ENCODE results near the gene LMOD2. TPM values are rescaled to one million over a fixed set of nuclear protein-coding genes. Genes with fewer than 3 reads are reported as not detected.

The LMOD2 gene
- total RNA-seq, 1 experiment from 2014 or later = not detected

DNA sequence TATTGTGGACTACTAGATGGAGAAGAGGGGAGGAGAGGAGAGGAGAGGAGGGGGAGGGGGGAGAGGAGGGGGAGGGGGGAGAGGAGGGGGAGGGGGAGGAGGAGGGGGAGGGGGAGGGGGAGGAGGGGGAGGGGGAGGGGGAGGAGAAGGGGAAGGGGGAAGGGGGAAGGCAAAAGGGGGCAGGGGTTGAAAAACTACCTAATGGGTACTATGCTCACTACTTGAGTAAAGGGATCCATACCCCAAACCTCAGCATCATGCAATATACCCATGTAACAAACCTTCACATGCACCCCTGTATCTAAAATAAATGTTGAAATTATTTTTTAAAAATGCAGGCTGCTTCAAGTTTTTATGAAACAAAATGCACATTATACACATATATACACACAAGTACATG lies 15.1 kb upstream of the LMOD2 start:
- no peaks in the 10 kb centered on the region for H3K27me3 Mint-ChIP-seq (ENCODE audit: insufficient read depth, unreplicated experiment)
- H3K27ac Mint-ChIP-seq (ENCODE audit: low read depth, unreplicated experiment) = no peak overlapping the region
- H3K4me3 Mint-ChIP-seq (ENCODE audit: unreplicated experiment) = no peak overlapping the region
- peaks cover 17% of the 10 kb centered on the region for H3K4me1 Mint-ChIP-seq (ENCODE audit: insufficient read depth, unreplicated experiment)
- DNase-seq (ENCODE audit: unreplicated experiment) = no peak
- intact Hi-C loops (cut with micrococcal nuclease) = no loop called here
- ChIA-PET POLR2A (no interaction called here), CTCF (no interaction called here)
- H3K9me3 Mint-ChIP-seq (ENCODE audit: unreplicated experiment) = no peaks in the 10 kb centered on the region
- no TSS peak for BruUV-seq (replicated peaks)
- TF ChIP-seq, protein P1, sequence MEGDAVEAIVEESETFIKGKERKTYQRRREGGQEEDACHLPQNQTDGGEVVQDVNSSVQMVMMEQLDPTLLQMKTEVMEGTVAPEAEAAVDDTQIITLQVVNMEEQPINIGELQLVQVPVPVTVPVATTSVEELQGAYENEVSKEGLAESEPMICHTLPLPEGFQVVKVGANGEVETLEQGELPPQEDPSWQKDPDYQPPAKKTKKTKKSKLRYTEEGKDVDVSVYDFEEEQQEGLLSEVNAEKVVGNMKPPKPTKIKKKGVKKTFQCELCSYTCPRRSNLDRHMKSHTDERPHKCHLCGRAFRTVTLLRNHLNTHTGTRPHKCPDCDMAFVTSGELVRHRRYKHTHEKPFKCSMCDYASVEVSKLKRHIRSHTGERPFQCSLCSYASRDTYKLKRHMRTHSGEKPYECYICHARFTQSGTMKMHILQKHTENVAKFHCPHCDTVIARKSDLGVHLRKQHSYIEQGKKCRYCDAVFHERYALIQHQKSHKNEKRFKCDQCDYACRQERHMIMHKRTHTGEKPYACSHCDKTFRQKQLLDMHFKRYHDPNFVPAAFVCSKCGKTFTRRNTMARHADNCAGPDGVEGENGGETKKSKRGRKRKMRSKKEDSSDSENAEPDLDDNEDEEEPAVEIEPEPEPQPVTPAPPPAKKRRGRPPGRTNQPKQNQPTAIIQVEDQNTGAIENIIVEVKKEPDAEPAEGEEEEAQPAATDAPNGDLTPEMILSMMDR (IDR thresholded peaks at IDR 0.05; ENCODE audit: unreplicated experiment) = no peak
- H3K36me3 Mint-ChIP-seq (ENCODE audit: insufficient read depth, unreplicated experiment) = no peaks in the 10 kb centered on the region

- ChIA-PET POLR2A (interaction anchor here (0.6 kb wide), 1 partner anchor 128 kb away, joined by 5 read pairs; no protein-coding TSS in a partner anchor), CTCF (interaction anchor here (0.7 to 1.4 kb wide), 2 partner anchors 149 to 155 kb away, joined by 3 read pairs; no protein-coding TSS in a partner anchor)
- BruUV-seq (replicated peaks) = no TSS peak
- no peaks in the 10 kb centered on the region for H3K36me3 Mint-ChIP-seq (ENCODE audit: insufficient read depth, unreplicated experiment)
- no peak overlapping the region for H3K27ac Mint-ChIP-seq (ENCODE audit: low read depth, unreplicated experiment)
- no peaks in the 10 kb centered on the region for H3K9me3 Mint-ChIP-seq (ENCODE audit: unreplicated experiment)
- H3K27me3 Mint-ChIP-seq (ENCODE audit: insufficient read depth, unreplicated experiment) = no peaks in the 10 kb centered on the region
- H3K4me1 Mint-ChIP-seq (ENCODE audit: insufficient read depth, unreplicated experiment) = peaks cover 17% of the 10 kb centered on the region
- no peak for DNase-seq (ENCODE audit: unreplicated experiment)
- intact Hi-C loops (cut with micrococcal nuclease) = no loop called here
- TF ChIP-seq, protein P1 (IDR thresholded peaks at IDR 0.05; ENCODE audit: unreplicated experiment) = no peak
- H3K4me3 Mint-ChIP-seq (ENCODE audit: unreplicated experiment) = no peak overlapping the region
Observed at GRCh38 chr7:123641901-123642300, 13.8 kb upstream of the LMOD2 start.

DNA sequence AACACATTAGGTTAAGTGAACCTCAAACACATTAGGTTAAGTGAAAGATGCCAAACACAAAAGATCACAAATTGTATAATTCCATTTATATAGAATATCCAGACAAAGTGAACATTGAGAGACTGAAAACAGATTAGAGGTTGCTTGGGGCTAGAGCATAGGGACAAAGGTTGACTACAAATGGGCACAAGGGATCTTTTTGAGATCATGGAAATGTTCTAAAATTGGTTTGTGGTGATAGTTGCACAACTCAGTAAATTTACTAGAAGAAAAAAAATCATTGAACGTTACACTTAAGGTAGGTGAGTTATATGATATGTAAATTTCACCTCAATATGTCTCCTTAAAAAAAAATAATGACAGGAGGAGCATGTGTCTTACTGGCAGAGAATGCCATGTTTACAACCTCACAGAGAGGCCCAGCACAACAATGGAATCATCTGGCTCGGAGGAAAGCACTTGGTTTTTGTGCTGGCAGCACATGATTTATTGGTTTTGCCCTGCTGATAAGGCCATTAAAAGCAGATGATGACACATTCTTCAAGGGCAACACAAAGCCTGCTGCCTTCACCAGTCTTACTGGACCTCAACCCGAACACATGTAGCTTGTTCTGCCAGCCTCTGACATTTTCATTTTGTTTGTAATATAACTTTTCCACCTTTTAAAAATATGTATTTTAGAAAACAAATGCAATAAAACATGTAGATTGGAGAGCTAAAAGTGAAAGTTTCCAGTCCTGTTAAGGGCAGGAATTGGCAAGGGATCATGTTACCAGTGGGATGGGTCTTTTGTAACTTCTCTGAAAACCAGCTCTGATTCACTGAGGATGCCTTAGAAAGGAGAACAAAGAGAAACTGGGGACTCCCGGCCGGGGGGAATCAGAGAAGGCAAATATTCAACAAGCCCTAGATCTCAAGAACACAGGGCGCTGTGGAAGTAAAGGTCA lies 11.9 kb upstream of the LMOD2 start:
- peak; percentile 74 for DNase-seq (ENCODE audit: unreplicated experiment)
- no peaks in the 10 kb centered on the region for H3K9me3 Mint-ChIP-seq (ENCODE audit: unreplicated experiment)
- intact Hi-C loops (cut with micrococcal nuclease) = no loop called here
- no peaks in the 10 kb centered on the region for H3K36me3 Mint-ChIP-seq (ENCODE audit: insufficient read depth, unreplicated experiment)
- H3K4me1 Mint-ChIP-seq (ENCODE audit: insufficient read depth, unreplicated experiment) = peaks cover 17% of the 10 kb centered on the region
- TF ChIP-seq, protein P1 (IDR thresholded peaks at IDR 0.05; ENCODE audit: unreplicated experiment) = no peak
- ChIA-PET CTCF (interaction anchor here (0.5 to 2.2 kb wide), 12 partner anchors 7 to 228 kb away, joined by 3 to 7 read pairs (median 4); partner anchors contain the start of gene LMOD2), POLR2A (interaction anchor here (0.6 to 2.0 kb wide), 14 partner anchors 9 to 346 kb away, joined by 3 to 11 read pairs (median 3); partner anchors contain the start of gene WASL)
- peak overlapping the region; percentile 60 for H3K4me3 Mint-ChIP-seq (ENCODE audit: unreplicated experiment)
- BruUV-seq (replicated peaks) = no TSS peak
- no peaks in the 10 kb centered on the region for H3K27me3 Mint-ChIP-seq (ENCODE audit: insufficient read depth, unreplicated experiment)
- H3K27ac Mint-ChIP-seq (ENCODE audit: low read depth, unreplicated experiment) = peak overlapping the region; percentile 89

DNA sequence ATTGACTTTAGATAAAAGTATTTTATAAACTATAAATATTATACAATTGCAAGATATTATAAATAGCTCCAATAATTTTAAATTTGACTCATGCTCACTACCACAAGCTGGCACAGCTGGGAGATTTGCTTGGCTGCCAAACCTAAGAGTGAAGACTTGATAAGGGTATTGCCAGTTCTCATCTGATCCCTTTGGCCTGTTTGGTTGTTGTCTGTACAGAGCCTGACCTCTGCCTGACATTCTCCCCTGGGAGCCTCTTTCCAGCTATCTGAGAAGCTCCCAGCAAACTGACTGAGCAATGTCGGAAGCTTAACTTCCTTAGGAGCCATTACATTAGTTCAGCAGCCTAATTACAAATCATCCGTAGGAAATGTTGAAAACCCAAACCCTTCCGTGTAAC lies 10.2 kb upstream of the LMOD2 start:
- no TSS peak for BruUV-seq (replicated peaks)
- CTCF ChIA-PET = interaction anchor here (0.9 to 2.2 kb wide), 4 partner anchors 9 to 54 kb away, joined by 3 to 7 read pairs (median 4); partner anchors contain the start of gene LMOD2
- H3K36me3 Mint-ChIP-seq (ENCODE audit: insufficient read depth, unreplicated experiment) = no peaks in the 10 kb centered on the region
- H3K27ac Mint-ChIP-seq (ENCODE audit: low read depth, unreplicated experiment) = no peak overlapping the region
- DNase-seq (ENCODE audit: unreplicated experiment) = no peak
- H3K9me3 Mint-ChIP-seq (ENCODE audit: unreplicated experiment) = no peaks in the 10 kb centered on the region
- no peak overlapping the region for H3K4me3 Mint-ChIP-seq (ENCODE audit: unreplicated experiment)
- H3K27me3 Mint-ChIP-seq (ENCODE audit: insufficient read depth, unreplicated experiment) = no peaks in the 10 kb centered on the region
- POLR2A ChIA-PET = interaction anchor here (1.0 to 2.0 kb wide), 6 partner anchors 21 to 152 kb away, joined by 3 to 11 read pairs (median 4); no protein-coding TSS in a partner anchor
- intact Hi-C loops (cut with micrococcal nuclease) = no loop called here
- TF ChIP-seq, protein P1 (IDR thresholded peaks at IDR 0.05; ENCODE audit: unreplicated experiment) = no peak
- peaks cover 17% of the 10 kb centered on the region for H3K4me1 Mint-ChIP-seq (ENCODE audit: insufficient read depth, unreplicated experiment)

All from MCF 10A (cell line).